Measurements from ENCODE around the gene PBX3.

DNA sequence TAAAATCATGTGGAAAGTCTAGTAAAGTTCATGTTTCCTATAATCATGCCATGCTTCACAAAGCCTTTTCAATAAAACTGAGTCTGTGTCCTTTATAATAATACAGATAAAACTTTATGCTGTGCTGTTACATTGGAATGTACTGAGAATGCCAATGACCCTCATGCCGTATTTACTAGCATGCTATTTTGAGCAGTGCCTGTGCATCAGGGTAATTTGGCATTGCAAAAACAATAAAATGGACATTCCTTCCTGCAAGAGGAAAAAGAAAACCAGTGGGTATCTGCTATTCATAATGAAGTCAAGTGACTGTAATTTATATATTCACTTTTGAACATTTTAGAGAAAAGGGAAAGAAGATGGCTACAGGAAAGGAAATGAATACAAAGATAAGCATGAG lies 159.0 kb downstream of the PBX3 start:
- no peak for TF ChIP-seq POLR2A (IDR thresholded peaks at IDR 0.05)
- TF ChIP-seq, protein P1, sequence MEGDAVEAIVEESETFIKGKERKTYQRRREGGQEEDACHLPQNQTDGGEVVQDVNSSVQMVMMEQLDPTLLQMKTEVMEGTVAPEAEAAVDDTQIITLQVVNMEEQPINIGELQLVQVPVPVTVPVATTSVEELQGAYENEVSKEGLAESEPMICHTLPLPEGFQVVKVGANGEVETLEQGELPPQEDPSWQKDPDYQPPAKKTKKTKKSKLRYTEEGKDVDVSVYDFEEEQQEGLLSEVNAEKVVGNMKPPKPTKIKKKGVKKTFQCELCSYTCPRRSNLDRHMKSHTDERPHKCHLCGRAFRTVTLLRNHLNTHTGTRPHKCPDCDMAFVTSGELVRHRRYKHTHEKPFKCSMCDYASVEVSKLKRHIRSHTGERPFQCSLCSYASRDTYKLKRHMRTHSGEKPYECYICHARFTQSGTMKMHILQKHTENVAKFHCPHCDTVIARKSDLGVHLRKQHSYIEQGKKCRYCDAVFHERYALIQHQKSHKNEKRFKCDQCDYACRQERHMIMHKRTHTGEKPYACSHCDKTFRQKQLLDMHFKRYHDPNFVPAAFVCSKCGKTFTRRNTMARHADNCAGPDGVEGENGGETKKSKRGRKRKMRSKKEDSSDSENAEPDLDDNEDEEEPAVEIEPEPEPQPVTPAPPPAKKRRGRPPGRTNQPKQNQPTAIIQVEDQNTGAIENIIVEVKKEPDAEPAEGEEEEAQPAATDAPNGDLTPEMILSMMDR (IDR thresholded peaks at IDR 0.05) = no peak

All from ovary (tissue), 3 donors.